Astrocyte (in vitro differentiated cells and primary cell): ENCODE measurements around the gene RAD51B. TPM values are rescaled to one million over a fixed set of nuclear protein-coding genes. Genes with fewer than 3 reads are reported as not detected.

Experiments used
- DNase-seq: peaks from one replicate; pipeline ENCODE4 v3.0.0-alpha.2; 2010; ENCODE audit warnings: low read depth
- FAIRE-seq: peaks from 2 replicates; lab custom pipeline; 2011; peaks lifted over from hg19 to GRCh38; lab: Jason Lieb, UNC
- H2AFZ ChIP-seq: 2 replicates; pipeline ENCODE4 v1.6.0; 2012; ENCODE audit warnings: low read depth, low read length, inconsistent platforms
- H3K27ac ChIP-seq: 2 replicates; pipeline ENCODE4 v1.5.1; 2011; ENCODE audit warnings: low read depth, low read length, inconsistent platforms
- H3K27me3 ChIP-seq: 2 replicates; pipeline ENCODE4 v1.6.0; 2011; ENCODE audit warnings: low read length, inconsistent platforms; ENCODE audit not compliant: insufficient read depth
- H3K36me3 ChIP-seq: 2 replicates; pipeline ENCODE4 v1.5.1; 2011; ENCODE audit warnings: low read length, inconsistent platforms; ENCODE audit not compliant: insufficient read depth
- H3K4me1 ChIP-seq: 2 replicates; pipeline ENCODE4 v1.5.1; 2011; ENCODE audit warnings: low read length, inconsistent platforms; ENCODE audit not compliant: insufficient read depth
- H3K4me2 ChIP-seq: 2 replicates; pipeline ENCODE4 v1.6.0; 2012; ENCODE audit warnings: low read length, inconsistent platforms
- H3K4me3 ChIP-seq: 2 replicates; pipeline ENCODE4 v1.5.1; 2011; ENCODE audit warnings: low read depth, mild to moderate bottlenecking, low read length, inconsistent platforms; ENCODE audit not compliant: insufficient read depth
- H3K79me2 ChIP-seq: 2 replicates; pipeline ENCODE4 v1.6.0; 2012; ENCODE audit warnings: mild to moderate bottlenecking, low read length, inconsistent platforms; ENCODE audit not compliant: insufficient read depth
- H3K9ac ChIP-seq: 2 replicates; pipeline ENCODE4 v1.6.0; 2012; ENCODE audit warnings: mild to moderate bottlenecking, low read length, inconsistent platforms
- H3K9me3 ChIP-seq: 2 replicates; pipeline ENCODE4 v1.5.1; 2012; ENCODE audit warnings: low read depth, mild to moderate bottlenecking, low read length, inconsistent platforms; ENCODE audit not compliant: insufficient read depth
- H4K20me1 ChIP-seq: 2 replicates; pipeline ENCODE4 v1.6.0; 2012; ENCODE audit warnings: low read length, inconsistent platforms; ENCODE audit not compliant: insufficient read depth
- H3K27ac Mint-ChIP-seq: one replicate; pipeline ENCODE4 v1.8.0; 2021; ENCODE audit warnings: mild to moderate bottlenecking, mixed read lengths; ENCODE audit not compliant: unreplicated experiment
- H3K27me3 Mint-ChIP-seq: one replicate; pipeline ENCODE4 v1.8.0; 2021; ENCODE audit warnings: low read depth, mixed read lengths; ENCODE audit not compliant: unreplicated experiment
- H3K36me3 Mint-ChIP-seq: one replicate; pipeline ENCODE4 v1.8.0; 2021; ENCODE audit warnings: low read depth, mixed read lengths; ENCODE audit not compliant: unreplicated experiment
- H3K4me1 Mint-ChIP-seq: one replicate; pipeline ENCODE4 v1.8.0; 2021; ENCODE audit warnings: low read depth, mixed read lengths; ENCODE audit not compliant: unreplicated experiment
- H3K4me3 Mint-ChIP-seq: one replicate; pipeline ENCODE4 v1.8.0; 2021; ENCODE audit warnings: mild to moderate bottlenecking, moderate library complexity, mixed read lengths; ENCODE audit not compliant: unreplicated experiment
- H3K9me3 Mint-ChIP-seq: one replicate; pipeline ENCODE4 v1.8.0; 2021; ENCODE audit warnings: mild to moderate bottlenecking, mixed read lengths; ENCODE audit not compliant: unreplicated experiment
- EZH2 ChIP-seq: IDR thresholded peaks from 2 replicates; pipeline ENCODE4 v1.6.1; 2012; ENCODE audit warnings: mild to moderate bottlenecking, low read length, inconsistent platforms; ENCODE audit not compliant: insufficient read depth
- total RNA-seq: library from RNA; stranded (reverse); gene quantifications from 2 replicates; pipeline ENCODE4 v1.2.1, GENCODE V29; 2021
- TF ChIP-seq, protein P1 (sequence below): IDR thresholded peaks from 2 replicates; pipeline ENCODE4 v1.5.1; 2011; ENCODE audit warnings: low read depth, mild to moderate bottlenecking, inconsistent platforms, low read length, moderate library complexity; ENCODE audit not compliant: insufficient read depth

RAD51B gene
- total RNA-seq, 1 donor from 2014 or later: 10.8 TPM

- peaks cover 48% of the 10 kb centered on the region for H3K4me1 ChIP-seq
- H3K9ac ChIP-seq: no peak overlapping the region
- no peaks in the 10 kb centered on the region for H3K36me3 Mint-ChIP-seq
- no peaks in the 10 kb centered on the region for H3K27me3 ChIP-seq
- H3K9me3 Mint-ChIP-seq: peaks cover 6% of the 10 kb centered on the region
- peak overlapping the region; percentile 79 for H3K27ac ChIP-seq
- FAIRE-seq: no peak
- no peaks in the 10 kb centered on the region for H4K20me1 ChIP-seq
- peak; percentile 45 for DNase-seq
- H3K4me3 Mint-ChIP-seq: peak overlapping the region; percentile 72
- peaks cover 65% of the 10 kb centered on the region for H3K4me1 Mint-ChIP-seq
- peak overlapping the region; percentile 98 for H3K27ac Mint-ChIP-seq
- H3K4me2 ChIP-seq: no peak overlapping the region
- no peaks in the 10 kb centered on the region for H3K79me2 ChIP-seq
- H3K36me3 ChIP-seq: no peaks in the 10 kb centered on the region
- TF ChIP-seq, protein P1, sequence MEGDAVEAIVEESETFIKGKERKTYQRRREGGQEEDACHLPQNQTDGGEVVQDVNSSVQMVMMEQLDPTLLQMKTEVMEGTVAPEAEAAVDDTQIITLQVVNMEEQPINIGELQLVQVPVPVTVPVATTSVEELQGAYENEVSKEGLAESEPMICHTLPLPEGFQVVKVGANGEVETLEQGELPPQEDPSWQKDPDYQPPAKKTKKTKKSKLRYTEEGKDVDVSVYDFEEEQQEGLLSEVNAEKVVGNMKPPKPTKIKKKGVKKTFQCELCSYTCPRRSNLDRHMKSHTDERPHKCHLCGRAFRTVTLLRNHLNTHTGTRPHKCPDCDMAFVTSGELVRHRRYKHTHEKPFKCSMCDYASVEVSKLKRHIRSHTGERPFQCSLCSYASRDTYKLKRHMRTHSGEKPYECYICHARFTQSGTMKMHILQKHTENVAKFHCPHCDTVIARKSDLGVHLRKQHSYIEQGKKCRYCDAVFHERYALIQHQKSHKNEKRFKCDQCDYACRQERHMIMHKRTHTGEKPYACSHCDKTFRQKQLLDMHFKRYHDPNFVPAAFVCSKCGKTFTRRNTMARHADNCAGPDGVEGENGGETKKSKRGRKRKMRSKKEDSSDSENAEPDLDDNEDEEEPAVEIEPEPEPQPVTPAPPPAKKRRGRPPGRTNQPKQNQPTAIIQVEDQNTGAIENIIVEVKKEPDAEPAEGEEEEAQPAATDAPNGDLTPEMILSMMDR: no peak
- TF ChIP-seq EZH2: no peak
- no peak overlapping the region for H2AFZ ChIP-seq
- no peak overlapping the region for H3K4me3 ChIP-seq
- no peaks in the 10 kb centered on the region for H3K27me3 Mint-ChIP-seq
- H3K9me3 ChIP-seq: no peaks in the 10 kb centered on the region
These were observed 326.0 kb downstream of the RAD51B start for GRCh38 chr14:68145539-68145938.

- peak overlapping the region; percentile 98 for H3K27ac Mint-ChIP-seq
- no peak overlapping the region for H2AFZ ChIP-seq
- H3K9me3 Mint-ChIP-seq: peaks cover 8% of the 10 kb centered on the region
- no peaks in the 10 kb centered on the region for H3K27me3 ChIP-seq
- peak; percentile 100 for FAIRE-seq
- H3K4me2 ChIP-seq: peak overlapping the region; percentile 68
- no peak for TF ChIP-seq EZH2
- no peaks in the 10 kb centered on the region for H3K9me3 ChIP-seq
- peak overlapping the region; percentile 79 for H3K27ac ChIP-seq
- H3K4me3 ChIP-seq: peak overlapping the region; percentile 9
- peak; percentile 99 for DNase-seq
- peaks cover 35% of the 10 kb centered on the region for H3K4me1 ChIP-seq
- peak overlapping the region; percentile 47 for H3K4me3 Mint-ChIP-seq
- H3K79me2 ChIP-seq: no peaks in the 10 kb centered on the region
- H3K4me1 Mint-ChIP-seq: peaks cover 56% of the 10 kb centered on the region
- H3K36me3 ChIP-seq: no peaks in the 10 kb centered on the region
- peak overlapping the region; percentile 29 for H3K9ac ChIP-seq
- H4K20me1 ChIP-seq: no peaks in the 10 kb centered on the region
- H3K27me3 Mint-ChIP-seq: no peaks in the 10 kb centered on the region
- H3K36me3 Mint-ChIP-seq: no peaks in the 10 kb centered on the region
These were observed 327.2 kb downstream of the RAD51B start for GRCh38 chr14:68146818-68147217.

GRCh38 chr14:68147303-68147702 is 327.7 kb downstream of the RAD51B start:
- Mint-ChIP-seq H3K36me3 (peaks cover under 1% of the 10 kb centered on the region), H3K27ac (peak overlapping the region; percentile 98), H3K4me3 (no peak overlapping the region), H3K9me3 (peaks cover 8% of the 10 kb centered on the region), H3K4me1 (peaks cover 54% of the 10 kb centered on the region), H3K27me3 (no peaks in the 10 kb centered on the region)
- Histone ChIP-seq H3K27me3 (no peaks in the 10 kb centered on the region), H3K9me3 (no peaks in the 10 kb centered on the region), H3K4me1 (peaks cover 32% of the 10 kb centered on the region), H3K79me2 (no peaks in the 10 kb centered on the region), H4K20me1 (no peaks in the 10 kb centered on the region), H3K36me3 (no peaks in the 10 kb centered on the region), H3K4me3 (no peak overlapping the region), H3K4me2 (peak overlapping the region; percentile 68), H3K27ac (peak overlapping the region; percentile 79), H3K9ac (peak overlapping the region; percentile 2), H2AFZ (no peak overlapping the region)
- no peak for DNase-seq
- TF ChIP-seq EZH2: no peak
- TF ChIP-seq, protein P1: no peak
- FAIRE-seq: no peak
